DND-41 (cell line): ENCODE data around the gene DOC2A.

ENCODE experiments used
- ATAC-seq: fragments of 200-7000 bp; cut with Tn5 transposase; 3 replicates; pipeline ENCODE4 v1.9.1; 2021; ENCODE audit warnings: low read depth; ENCODE audit not compliant: insufficient read depth
- DNase-seq: peaks from one replicate; pipeline ENCODE4 v3.0.0-alpha.2; 2020
- H2AFZ ChIP-seq: 2 replicates; pipeline ENCODE4 v1.6.0; 2012; ENCODE audit warnings: low read depth, low read length
- H3K27ac ChIP-seq: 2 replicates; pipeline ENCODE4 v1.5.1; 2012; ENCODE audit warnings: low read length, inconsistent platforms
- H3K27me3 ChIP-seq: fragments of 200-600 bp; sonication (generic); 2 replicates; pipeline ENCODE4 v1.6.0; 2012; ENCODE audit warnings: low read length, mild to moderate bottlenecking, inconsistent platforms; ENCODE audit not compliant: insufficient read depth, poor library complexity
- H3K36me3 ChIP-seq: 2 replicates; pipeline ENCODE4 v1.5.1; 2012; ENCODE audit warnings: low read length, inconsistent platforms; ENCODE audit not compliant: insufficient read depth
- H3K4me1 ChIP-seq: 2 replicates; pipeline ENCODE4 v1.5.1; 2012; ENCODE audit warnings: mild to moderate bottlenecking, low read length; ENCODE audit not compliant: insufficient read depth
- H3K4me2 ChIP-seq: 2 replicates; pipeline ENCODE4 v1.6.0; 2012; ENCODE audit warnings: mild to moderate bottlenecking, moderate library complexity, low read length, inconsistent platforms; ENCODE audit not compliant: insufficient read depth
- H3K4me3 ChIP-seq, 2 experiments: fragments of 200-600 bp in 1 of 2; shearing (Covaris generic) in 1 of 2; 2 replicates each; pipeline ENCODE4 v1.5.1; 2012 to 2016; ENCODE audit warnings: inconsistent platforms in 2 of 2, low read length in 2 of 2, mild to moderate bottlenecking in 2 of 2, low read depth in 1 of 2, moderate library complexity in 1 of 2
- H3K79me2 ChIP-seq: 2 replicates; pipeline ENCODE4 v1.6.0; 2012; ENCODE audit warnings: low read length, inconsistent platforms; ENCODE audit not compliant: insufficient read depth
- H3K9ac ChIP-seq: 2 replicates; pipeline ENCODE4 v1.6.0; 2012; ENCODE audit warnings: low read depth, mild to moderate bottlenecking, inconsistent platforms, low read length, moderate library complexity
- H3K9me3 ChIP-seq: 2 replicates; pipeline ENCODE4 v1.5.1; 2012; ENCODE audit warnings: low read length, moderate library complexity, mild to moderate bottlenecking, inconsistent platforms; ENCODE audit not compliant: insufficient read depth, severe bottlenecking
- H4K20me1 ChIP-seq: 2 replicates; pipeline ENCODE4 v1.6.0; 2012; ENCODE audit warnings: low read length; ENCODE audit not compliant: insufficient read depth
- EZH2 ChIP-seq: IDR thresholded peaks from 3 replicates; pipeline ENCODE4 v1.6.1; 2012; ENCODE audit warnings: borderline replicate concordance, low read depth, mild to moderate bottlenecking, moderate library complexity, low read length, inconsistent platforms; ENCODE audit not compliant: severe bottlenecking
- TF ChIP-seq, protein P1 (sequence below): IDR thresholded peaks from 2 replicates; pipeline ENCODE4 v1.5.1; 2012; ENCODE audit warnings: borderline replicate concordance, low read length, moderate library complexity, mild to moderate bottlenecking; ENCODE audit not compliant: poor library complexity, severe bottlenecking; ENCODE audit errors: extremely low read depth

The DOC2A gene

DNA sequence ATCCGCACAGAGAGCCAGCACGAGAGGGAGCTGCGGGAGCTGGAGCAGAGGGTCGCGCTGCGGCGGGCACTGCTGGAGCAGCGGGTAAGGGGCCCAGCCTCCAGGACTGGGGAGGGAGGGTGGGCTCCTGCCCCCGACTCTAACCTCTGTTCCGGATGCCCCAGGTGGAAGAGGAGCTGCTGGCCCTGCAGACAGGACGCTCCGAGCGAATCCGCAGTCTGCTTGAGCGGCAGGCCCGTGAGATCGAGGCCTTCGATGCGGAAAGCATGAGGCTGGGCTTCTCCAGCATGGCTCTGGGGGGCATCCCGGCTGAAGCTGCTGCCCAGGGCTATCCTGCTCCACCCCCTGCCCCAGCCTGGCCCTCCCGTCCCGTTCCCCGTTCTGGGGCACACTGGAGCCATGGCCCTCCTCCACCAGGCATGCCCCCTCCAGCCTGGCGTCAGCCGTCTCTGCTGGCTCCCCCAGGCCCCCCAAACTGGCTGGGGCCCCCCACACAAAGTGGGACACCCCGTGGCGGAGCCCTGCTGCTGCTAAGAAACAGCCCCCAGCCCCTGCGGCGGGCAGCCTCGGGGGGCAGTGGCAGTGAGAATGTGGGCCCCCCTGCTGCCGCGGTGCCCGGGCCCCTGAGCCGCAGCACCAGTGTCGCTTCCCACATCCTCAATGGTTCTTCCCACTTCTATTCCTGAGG lies 19.8 kb downstream of the DOC2A start:
- peaks cover 24% of the 10 kb centered on the region for H3K79me2 ChIP-seq
- no peak overlapping the region for H2AFZ ChIP-seq
- H3K9ac ChIP-seq: no peak overlapping the region
- no peaks in the 10 kb centered on the region for H3K9me3 ChIP-seq
- peaks cover 11% of the 10 kb centered on the region for H4K20me1 ChIP-seq
- no peak overlapping the region for H3K4me2 ChIP-seq
- DNase-seq (no peak), ATAC-seq (no peak)
- H3K27me3 ChIP-seq: no peaks in the 10 kb centered on the region
- TF ChIP-seq, protein P1, sequence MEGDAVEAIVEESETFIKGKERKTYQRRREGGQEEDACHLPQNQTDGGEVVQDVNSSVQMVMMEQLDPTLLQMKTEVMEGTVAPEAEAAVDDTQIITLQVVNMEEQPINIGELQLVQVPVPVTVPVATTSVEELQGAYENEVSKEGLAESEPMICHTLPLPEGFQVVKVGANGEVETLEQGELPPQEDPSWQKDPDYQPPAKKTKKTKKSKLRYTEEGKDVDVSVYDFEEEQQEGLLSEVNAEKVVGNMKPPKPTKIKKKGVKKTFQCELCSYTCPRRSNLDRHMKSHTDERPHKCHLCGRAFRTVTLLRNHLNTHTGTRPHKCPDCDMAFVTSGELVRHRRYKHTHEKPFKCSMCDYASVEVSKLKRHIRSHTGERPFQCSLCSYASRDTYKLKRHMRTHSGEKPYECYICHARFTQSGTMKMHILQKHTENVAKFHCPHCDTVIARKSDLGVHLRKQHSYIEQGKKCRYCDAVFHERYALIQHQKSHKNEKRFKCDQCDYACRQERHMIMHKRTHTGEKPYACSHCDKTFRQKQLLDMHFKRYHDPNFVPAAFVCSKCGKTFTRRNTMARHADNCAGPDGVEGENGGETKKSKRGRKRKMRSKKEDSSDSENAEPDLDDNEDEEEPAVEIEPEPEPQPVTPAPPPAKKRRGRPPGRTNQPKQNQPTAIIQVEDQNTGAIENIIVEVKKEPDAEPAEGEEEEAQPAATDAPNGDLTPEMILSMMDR: no peak
- TF ChIP-seq EZH2: no peak
- H3K36me3 ChIP-seq: peaks cover 81% of the 10 kb centered on the region
- H3K27ac ChIP-seq: no peak overlapping the region
- no peak overlapping the region for H3K4me3 ChIP-seq
- peaks cover 22% of the 10 kb centered on the region for H3K4me1 ChIP-seq

GRCh38 chr16:29990034-29990433 lies 20.8 kb downstream of the DOC2A start:
- Histone ChIP-seq H4K20me1 (peaks cover 11% of the 10 kb centered on the region), H3K4me3 (no peak overlapping the region), H3K27ac (no peak overlapping the region), H3K79me2 (peaks cover 16% of the 10 kb centered on the region), H3K4me1 (peaks cover 19% of the 10 kb centered on the region), H3K9ac (no peak overlapping the region), H3K9me3 (no peaks in the 10 kb centered on the region), H3K27me3 (no peaks in the 10 kb centered on the region), H2AFZ (no peak overlapping the region), H3K4me2 (no peak overlapping the region), H3K36me3 (peaks cover 91% of the 10 kb centered on the region)
- no peak for TF ChIP-seq EZH2
- TF ChIP-seq, protein P1: no peak
- no peak for ATAC-seq
- no peak for DNase-seq

DNA sequence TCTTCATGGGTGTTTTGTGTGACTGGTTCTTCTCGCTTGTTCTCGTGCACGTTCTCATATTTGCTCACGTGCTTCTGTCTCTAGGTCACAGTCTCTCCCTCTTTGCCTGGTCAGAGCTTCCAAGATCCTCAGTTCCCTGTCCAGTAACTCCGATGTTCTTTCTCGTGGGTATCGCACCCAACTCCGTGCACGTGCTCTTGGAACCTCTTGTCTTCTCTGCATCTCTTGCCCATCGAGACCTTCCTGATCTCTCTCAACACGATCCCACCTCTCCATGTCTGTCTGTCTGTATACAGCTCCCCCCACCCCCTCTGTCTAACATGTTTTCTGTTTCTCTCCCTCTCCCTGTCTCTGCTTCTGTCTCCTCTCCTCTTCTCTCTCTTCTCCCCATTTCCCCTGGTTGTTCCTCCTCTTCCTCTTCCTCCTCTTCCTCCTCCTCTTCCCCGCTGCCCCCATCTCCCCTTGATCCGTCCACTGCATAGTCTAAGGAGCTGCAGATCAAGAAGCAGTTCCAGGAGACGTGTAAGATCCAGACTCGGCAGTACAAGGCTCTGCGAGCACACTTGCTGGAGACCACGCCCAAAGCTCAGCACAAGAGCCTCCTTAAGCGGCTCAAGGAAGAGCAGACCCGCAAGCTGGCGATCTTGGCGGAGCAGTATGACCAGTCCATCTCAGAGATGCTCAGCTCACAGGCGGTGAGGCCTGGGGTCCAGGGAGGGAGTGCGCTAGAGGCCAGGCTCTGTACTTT lies 21.5 kb downstream of the DOC2A start:
- Histone ChIP-seq H3K4me3 (no peak overlapping the region), H3K4me1 (peaks cover 12% of the 10 kb centered on the region), H3K4me2 (no peak overlapping the region), H3K27ac (no peak overlapping the region), H4K20me1 (peaks cover 14% of the 10 kb centered on the region), H3K9me3 (no peaks in the 10 kb centered on the region), H3K36me3 (peaks cover 99% of the 10 kb centered on the region), H3K79me2 (peaks cover 8% of the 10 kb centered on the region), H3K9ac (no peak overlapping the region), H3K27me3 (no peaks in the 10 kb centered on the region), H2AFZ (no peak overlapping the region)
- DNase-seq: no peak
- no peak for TF ChIP-seq EZH2
- TF ChIP-seq, protein P1: no peak
- ATAC-seq: no peak
